Kasumi-1 (cell line): ENCODE measurements around the gene SND1.

Experiments used
- DNase-seq, 2 experiments: peaks; one replicate each; lab custom pipeline; 2025; lab: John Stamatoyannopoulos, UW

SND1 gene

GRCh38 chr7:128069373-128070364 lies 417.7 kb downstream of the SND1 start:
- DNase-seq: no peak

GRCh38 chr7:128071376-128071775 lies 419.4 kb downstream of the SND1 start:
- no peak for DNase-seq

- DNase-seq: no peak
These were observed 419.8 kb downstream of the SND1 start for GRCh38 chr7:128071801-128072200.

GRCh38 chr7:128073671-128074310 lies 421.8 kb downstream of the SND1 start:
- DNase-seq: no peak

- peak in 1 of 2 experiments; percentile 13 for DNase-seq
These were observed 422.3 kb downstream of the SND1 start for GRCh38 chr7:128074336-128074735.

GRCh38 chr7:128074736-128075135 lies 422.7 kb downstream of the SND1 start:
- DNase-seq: no peak

- DNase-seq: peak in 1 of 2 experiments; percentile 15
These were observed 423.5 kb downstream of the SND1 start for GRCh38 chr7:128075242-128076095.

GRCh38 chr7:128076196-128076795 lies 424.3 kb downstream of the SND1 start:
- no peak for DNase-seq

- DNase-seq: peak; percentile 53 to 68
These were observed 424.8 kb downstream of the SND1 start for GRCh38 chr7:128076796-128077271.

GRCh38 chr7:128078309-128078708 lies 426.3 kb downstream of the SND1 start:
- DNase-seq: no peak

- no peak for DNase-seq
These were observed 428.2 kb downstream of the SND1 start for GRCh38 chr7:128080169-128080568.

- DNase-seq: no peak
These were observed 429.4 kb downstream of the SND1 start for GRCh38 chr7:128081351-128081750.

GRCh38 chr7:128081808-128082207 lies 429.8 kb downstream of the SND1 start:
- DNase-seq: no peak

GRCh38 chr7:128082431-128082830 lies 430.4 kb downstream of the SND1 start:
- no peak for DNase-seq

GRCh38 chr7:128084896-128085608 lies 433.1 kb downstream of the SND1 start:
- no peak for DNase-seq

- DNase-seq: no peak
These were observed 438.5 kb downstream of the SND1 start for GRCh38 chr7:128090492-128090891.

GRCh38 chr7:128091106-128091505 lies 439.1 kb downstream of the SND1 start:
- DNase-seq: no peak

GRCh38 chr7:128092221-128092620 lies 440.2 kb downstream of the SND1 start:
- DNase-seq: no peak

GRCh38 chr7:128093614-128094570 lies 441.9 kb downstream of the SND1 start:
- no peak for DNase-seq

GRCh38 chr7:128094686-128095085 lies 442.7 kb downstream of the SND1 start:
- no peak for DNase-seq
